GM12872 (cell line): Measurements from ENCODE around the gene CRYM.
A peak's percentile ranks its signal among the peaks of the same experiment; 100 is the strongest.

Source experiments
- TF ChIP-seq, protein P1 (sequence below): IDR thresholded peaks from 3 replicates; pipeline ENCODE4 v1.5.1; 2011; ENCODE audit warnings: low read depth, mild to moderate bottlenecking, low read length, moderate library complexity; ENCODE audit not compliant: insufficient read depth

The CRYM gene

DNA sequence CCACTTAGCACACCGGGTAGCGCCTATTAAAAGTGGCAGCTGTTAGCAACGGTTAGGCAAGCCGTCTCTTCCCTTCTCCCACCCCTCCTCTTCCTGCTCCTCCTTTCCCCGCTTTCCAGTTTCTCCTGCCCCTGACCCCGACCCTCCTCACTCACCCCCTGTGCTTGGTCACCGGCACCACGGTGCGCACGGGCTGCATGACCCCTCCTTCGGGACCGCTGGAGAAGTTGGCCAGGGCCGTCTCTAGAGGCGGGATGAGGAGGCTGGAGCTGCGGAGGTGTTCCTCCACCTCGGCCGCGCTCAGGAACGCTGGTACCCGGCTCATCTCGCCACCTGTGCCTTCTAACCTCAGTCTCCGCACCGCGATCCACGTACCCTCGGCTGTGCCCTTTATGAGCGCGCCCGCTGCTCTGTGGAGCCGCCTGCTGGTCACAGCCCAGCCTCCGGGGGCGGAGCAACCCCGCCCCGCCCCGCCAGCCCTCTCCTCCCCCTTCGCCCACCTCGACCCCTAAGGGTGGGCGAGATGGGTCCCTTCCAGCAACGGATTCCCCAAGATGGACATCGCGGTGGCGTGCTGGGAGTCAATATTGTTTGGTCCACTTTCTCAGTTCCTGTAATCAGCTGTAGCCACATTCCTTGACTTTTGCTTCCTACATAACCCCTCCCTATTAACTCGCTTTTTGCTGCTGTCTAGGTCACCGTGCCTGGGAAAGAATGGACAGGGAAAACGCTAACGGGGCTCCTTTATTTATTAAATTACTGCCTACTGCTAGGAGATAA is at the start of gene CRYM:
Gene CRYM (minus strand): TSS at position 364 of the 780 bp plus-strand sequence. CDS start 39 bp downstream, at position 325.
- TF ChIP-seq, protein P1, sequence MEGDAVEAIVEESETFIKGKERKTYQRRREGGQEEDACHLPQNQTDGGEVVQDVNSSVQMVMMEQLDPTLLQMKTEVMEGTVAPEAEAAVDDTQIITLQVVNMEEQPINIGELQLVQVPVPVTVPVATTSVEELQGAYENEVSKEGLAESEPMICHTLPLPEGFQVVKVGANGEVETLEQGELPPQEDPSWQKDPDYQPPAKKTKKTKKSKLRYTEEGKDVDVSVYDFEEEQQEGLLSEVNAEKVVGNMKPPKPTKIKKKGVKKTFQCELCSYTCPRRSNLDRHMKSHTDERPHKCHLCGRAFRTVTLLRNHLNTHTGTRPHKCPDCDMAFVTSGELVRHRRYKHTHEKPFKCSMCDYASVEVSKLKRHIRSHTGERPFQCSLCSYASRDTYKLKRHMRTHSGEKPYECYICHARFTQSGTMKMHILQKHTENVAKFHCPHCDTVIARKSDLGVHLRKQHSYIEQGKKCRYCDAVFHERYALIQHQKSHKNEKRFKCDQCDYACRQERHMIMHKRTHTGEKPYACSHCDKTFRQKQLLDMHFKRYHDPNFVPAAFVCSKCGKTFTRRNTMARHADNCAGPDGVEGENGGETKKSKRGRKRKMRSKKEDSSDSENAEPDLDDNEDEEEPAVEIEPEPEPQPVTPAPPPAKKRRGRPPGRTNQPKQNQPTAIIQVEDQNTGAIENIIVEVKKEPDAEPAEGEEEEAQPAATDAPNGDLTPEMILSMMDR: peak; percentile 88

GRCh38 chr16:21327046-21327445 is 49.0 kb upstream of the CRYM start:
- TF ChIP-seq, protein P1: no peak

- TF ChIP-seq, protein P1: no peak
Observed at GRCh38 chr16:21326459-21326858, 48.4 kb upstream of the CRYM start.

DNA sequence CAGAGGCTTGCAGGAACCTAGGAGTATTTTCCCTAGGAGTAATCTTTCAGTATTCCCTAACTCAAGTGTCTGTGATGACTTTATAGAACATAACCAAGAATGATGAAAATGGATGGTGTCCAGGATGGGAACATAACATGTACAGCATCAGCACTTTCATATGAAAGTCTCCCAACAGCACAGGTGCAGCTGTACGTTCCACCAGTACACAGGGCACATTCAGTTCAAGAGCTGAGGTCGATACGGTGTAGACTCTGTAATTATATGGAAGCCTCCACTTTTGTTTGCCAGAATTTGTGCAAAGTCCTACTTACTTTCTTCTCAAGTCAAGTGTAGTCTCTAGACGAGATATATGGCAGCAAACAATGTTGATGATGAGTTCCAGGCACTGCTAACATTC is 46.2 kb upstream of the CRYM start:
- TF ChIP-seq, protein P1: no peak

DNA sequence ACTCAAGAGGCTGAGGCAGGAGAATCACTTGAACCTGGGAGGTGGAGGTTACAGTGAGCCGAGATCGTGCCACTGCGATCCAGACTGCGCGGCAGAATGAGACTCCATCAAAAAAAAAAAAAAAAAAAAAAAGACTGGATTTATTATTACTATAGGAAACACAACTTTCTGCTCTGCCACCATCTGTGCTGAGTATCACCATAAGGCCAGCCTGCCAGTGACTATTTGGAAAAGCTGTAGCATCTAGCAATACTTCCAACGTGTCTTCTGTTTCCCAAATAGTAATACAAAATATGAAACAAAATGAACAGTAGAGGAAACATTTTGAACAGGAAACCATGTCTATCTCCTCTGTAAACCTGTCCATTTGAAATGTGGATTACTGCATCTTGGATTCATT is 43.6 kb upstream of the CRYM start:
- TF ChIP-seq, protein P1: no peak

GRCh38 chr16:21314339-21314738 is 36.2 kb upstream of the CRYM start:
- TF ChIP-seq, protein P1: no peak

DNA sequence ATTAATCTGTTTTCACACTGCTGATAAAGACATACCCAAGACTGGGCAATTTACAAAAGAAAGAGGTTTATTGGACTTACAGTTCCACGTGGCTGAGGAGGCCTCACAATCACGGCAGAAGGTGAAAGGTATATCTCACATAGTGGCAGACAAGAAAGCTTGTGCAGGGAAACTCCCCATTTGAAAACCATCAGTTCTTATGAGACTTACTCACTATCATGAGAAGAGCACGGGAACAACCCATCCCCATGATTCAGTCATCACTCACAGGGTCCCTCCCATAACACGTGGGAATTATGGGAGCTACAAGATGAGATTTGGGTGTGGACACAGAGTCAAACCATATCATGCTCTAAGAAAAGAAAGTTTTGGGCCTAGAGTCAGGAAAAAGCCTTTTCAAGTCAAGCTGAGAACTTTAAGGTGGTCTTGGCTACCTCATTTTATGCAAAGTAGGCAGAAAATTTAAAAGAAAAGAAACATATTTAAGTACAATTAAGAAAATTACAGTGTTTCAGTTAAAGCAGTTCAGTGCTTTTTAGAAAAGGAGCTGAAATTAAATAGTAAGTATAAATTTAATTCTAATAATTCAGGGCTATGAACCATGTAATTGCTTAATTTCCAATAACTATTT is 24.9 kb upstream of the CRYM start:
- TF ChIP-seq, protein P1: no peak
